Right lobe of liver (tissue), 4 donors: ENCODE results near the gene BMP10.

Experiments used
- CTCF ChIP-seq, 4 donors: fragments of 200-600 bp in 3 of 4; fragments of 450-650 bp in 1 of 4; IDR thresholded peaks; one replicate each; pipeline versions ENCODE4 v1.5.1 to v1.8.0; 2016 to 2022; ENCODE audit warnings: antibody characterized with exemption in 4 of 4, mild to moderate bottlenecking in 2 of 4
- POLR2A ChIP-seq: fragments of 450-650 bp; IDR thresholded peaks from one replicate; pipeline ENCODE4 v1.6.1; 2017; ENCODE audit warnings: antibody characterized with exemption, mild to moderate bottlenecking
- donor health status: DM: no; HTN: no; CAD: no.
- donor health status: DM: no; HTN: no; CAD: no.
- donor health status: DM: no; HTN: yes; CAD: no.

GRCh38 chr2:68885074-68885810 is 14.0 kb upstream of the BMP10 start:
- no peak for TF ChIP-seq CTCF (IDR thresholded peaks at IDR 0.05)
- no peak for TF ChIP-seq POLR2A
